Activated effector memory CD4-positive, alpha-beta T cell treated with Interleukin-2 at 50 U/mL for 16 hours (primary cell): Measurements from ENCODE around the gene GDAP2.
"Not testable (repeated sequence)": the region's sequence is repeated elsewhere in the genome, so short reads cannot be mapped to it uniquely, and the experiment has no call there.

Experiments
- DNase-seq: peaks from one replicate; pipeline ENCODE4 v3.0.0-alpha.2; 2020

Gene GDAP2

DNA sequence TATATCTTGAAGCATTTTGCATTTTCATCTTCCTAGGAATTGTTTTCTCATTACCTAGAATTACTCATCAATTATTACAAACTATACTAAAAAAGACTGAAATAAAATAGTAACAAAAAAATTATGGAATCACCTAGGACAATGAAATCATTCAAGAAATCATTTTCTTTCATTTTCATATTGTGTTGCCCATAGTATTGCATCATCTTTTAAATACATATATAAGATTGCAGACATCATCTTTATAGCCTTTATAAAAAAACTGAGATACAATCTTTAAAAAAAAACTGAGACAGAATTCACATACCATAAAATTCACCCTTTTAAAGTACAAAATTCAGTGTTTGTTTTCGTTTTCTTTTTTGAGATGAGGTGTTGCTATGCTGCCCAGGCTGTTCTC is 29.6 kb downstream of the GDAP2 start:
- no peak for DNase-seq

DNA sequence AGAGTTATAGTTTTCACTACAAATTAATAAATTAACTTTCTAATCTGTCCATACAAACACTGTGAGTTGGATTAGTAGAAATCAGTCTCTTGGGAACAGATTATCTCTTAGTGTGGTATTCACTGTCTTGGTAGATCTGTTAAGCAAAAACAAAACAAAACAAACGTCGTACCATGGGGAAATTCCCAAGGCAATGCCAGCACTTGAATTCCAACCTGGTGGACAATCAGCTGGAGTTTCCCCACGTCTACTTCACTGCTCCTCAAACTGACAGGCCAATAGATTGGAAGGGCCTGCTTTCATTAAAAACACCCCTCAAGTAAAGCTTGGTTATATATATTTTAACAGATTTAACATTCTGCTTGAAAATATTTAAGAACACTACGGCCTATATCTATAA is 31.9 kb downstream of the GDAP2 start:
- no peak for DNase-seq

DNA sequence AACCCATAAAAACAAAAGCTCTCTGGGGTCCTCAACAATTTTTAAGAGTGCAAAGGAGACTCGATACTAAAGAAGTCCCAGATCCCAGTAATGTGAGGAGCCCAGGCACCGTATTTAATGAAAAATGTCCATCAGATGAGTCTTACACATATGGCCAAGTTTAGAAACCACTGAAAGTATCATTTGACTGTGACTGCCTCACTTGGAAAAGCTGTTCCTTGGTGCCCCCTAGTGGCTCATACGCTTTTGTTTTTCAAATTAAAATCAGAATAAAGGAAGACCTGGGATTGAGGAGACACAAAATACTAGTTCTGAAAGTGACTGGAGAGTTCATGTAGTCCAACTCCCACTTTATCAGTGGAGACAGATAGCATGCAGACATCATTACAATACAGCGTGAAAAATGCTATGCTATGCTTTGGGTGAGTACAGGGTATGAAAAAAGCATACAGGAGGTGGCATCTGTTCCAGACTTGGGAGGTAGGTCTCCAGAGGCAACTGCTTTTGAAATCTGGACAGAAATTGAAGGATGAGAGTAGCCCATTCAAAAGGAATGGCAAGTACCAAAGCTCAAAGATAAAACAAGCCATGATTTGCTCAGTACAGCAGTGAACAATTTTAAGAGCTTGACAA is 33.8 kb downstream of the GDAP2 start:
- peak; percentile 5 for DNase-seq

DNA sequence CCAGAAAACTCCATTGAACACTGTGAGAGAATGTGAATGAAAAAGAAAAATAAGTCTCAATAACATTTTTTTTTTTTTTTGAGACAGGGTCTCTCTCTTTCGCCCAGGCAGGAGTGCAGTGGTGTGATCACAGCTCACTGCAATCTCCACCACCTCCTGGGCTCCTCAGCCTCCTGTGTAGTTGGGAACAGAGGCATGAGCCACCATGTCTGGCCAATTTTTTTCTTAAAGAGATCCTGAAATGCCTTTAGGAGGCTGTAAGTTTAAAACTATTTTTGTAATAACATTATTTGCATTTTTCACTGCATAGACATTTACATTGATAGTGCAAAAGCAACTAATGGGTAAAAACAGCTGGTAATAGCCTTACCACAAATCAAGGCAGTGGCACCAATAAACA is 35.3 kb downstream of the GDAP2 start:
- DNase-seq, result no peak

DNA sequence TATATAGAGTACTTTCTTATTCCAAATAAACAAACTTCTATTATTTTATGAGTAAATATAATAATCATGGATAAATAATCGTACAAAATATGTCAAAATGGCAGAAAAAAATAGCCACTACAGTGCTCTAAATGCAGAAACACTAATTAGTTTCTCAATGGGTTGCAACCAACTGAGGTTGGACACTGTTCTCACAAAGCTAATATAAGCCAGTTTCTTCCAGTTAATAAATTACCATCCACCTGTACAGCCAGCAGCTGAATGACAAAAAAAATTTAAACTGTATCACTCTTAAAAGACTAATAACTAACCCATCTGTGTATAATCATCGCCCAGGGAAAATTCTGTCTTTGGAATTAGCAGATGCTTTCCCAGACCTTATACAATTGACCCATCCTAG is 36.9 kb downstream of the GDAP2 start:
- no peak for DNase-seq

DNA sequence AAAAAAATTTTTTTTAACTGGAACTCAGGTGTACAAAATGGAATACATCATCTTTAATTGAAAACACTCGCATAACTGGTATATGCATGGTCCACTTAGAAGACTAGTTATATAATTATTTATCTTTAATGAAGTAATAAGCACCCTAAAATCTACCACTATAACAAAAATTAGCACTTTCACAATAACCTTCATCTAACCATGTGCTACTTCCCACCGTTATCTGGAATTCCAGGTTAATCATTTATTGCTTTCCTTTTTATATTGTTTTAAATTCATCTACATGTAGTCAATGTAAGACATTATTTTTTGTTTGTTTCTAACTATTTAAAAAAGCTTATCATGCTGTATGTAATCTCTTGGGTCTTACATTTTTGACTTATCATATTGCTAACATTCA is 39.0 kb downstream of the GDAP2 start:
- no peak for DNase-seq

DNA sequence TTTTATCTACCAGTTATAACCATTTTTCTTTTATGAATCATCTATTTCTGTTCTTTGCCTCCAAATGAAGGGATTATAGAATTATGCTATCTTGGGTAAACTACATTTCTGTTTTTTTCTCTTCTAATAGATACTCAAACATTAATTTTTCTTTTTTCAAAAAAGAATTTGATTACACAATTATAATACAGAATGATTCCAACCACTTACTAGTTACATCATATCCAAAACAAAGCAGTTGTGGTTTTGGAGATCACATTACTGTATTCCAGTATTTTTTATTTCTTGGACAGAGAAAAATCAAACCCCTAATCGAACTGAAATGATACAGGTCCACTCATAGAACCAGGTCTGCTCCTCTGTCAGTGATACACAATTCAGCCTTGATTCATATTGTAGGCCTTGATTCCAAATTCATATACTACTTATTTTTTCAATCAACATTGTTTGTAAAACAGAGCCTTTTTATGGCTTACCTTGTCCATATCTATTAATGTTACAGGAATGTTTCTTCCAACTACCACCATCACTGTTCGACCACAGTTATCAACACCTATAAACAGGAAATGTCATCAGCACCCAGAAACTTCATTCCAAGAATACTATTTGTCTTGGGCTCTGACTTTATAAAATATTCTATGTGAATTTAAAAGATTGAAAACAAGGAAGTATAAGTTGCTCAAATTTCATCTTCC is 43.2 kb downstream of the GDAP2 start:
- no peak for DNase-seq

- DNase-seq, result no peak
Observed at GRCh38 chr1:117883616-117884015, 45.8 kb downstream of the GDAP2 start.

DNA sequence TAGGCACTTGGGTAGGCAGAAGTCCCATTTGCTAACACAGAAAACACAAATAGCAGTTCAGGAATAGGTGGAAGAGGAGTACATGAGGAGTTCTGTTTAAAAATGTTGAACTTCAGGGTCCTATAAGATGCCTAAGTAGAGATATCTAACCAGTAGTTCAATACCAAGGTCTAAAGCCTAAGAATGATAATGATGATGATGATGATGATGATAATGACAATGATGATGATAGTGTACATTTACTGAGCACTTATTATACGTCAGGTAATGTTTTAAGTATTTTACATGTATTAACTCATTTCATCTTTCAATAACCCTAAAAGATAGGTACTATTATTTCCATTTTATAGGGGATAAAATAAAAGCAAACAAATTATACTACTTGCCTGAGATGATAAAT is 50.1 kb downstream of the GDAP2 start:
- no peak for DNase-seq

DNA sequence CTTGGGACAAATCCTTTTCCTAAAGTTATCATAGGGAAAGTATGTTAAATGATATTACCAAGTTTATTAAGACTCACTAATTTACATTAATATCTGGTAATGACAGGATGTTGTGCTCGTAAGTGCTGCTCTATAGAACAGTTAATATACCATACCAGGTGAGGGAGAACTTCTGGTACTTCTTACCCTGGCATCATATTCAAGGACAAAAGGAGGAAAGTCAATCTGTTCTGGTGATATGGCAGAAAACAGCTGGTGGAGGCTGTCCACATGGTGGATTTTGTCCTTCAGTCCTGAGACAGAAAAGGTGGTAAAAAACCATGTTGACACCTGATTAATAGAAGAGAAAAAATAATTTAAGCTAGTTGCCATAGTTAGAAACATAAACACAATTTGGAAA is 51.6 kb downstream of the GDAP2 start:
- no peak for DNase-seq

DNA sequence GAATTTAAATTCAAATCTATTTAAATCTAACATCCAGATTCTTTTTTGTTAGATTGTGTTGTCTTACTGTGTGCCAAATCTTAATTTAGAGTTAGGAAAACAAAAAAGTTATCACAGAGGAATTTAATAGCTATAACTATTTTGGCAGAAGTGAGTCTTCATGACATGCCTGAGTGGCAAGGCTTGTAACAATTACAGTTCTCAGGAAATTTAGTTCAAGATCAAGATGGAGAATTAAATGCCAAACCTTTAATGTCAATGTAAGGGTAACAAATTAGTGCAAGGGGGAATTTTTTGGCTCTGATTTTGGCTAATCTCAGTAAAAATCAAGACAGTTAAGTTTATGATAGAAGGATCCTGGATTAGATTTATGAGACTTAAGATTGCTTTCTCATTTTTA is 58.4 kb downstream of the GDAP2 start:
- no peak for DNase-seq

DNA sequence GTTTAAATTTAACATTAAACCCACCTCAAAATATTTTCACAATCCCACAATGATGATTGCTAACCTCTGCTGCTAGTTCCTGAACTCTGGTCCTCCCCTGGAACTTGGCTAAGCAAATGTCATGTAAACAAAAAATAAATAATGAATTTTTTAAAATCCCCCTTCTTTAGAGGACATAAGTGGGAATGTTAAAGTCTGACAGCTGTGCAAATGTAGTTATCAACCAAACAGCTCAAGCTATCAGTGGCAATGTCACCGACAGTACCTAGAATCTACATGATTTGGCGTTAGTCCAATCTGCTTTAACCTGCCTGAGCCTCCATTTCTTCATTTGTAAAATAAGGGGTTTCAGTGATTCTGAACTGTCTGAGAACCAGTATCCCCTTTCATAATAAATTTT is 67.7 kb downstream of the GDAP2 start:
- DNase-seq, result no peak

DNA sequence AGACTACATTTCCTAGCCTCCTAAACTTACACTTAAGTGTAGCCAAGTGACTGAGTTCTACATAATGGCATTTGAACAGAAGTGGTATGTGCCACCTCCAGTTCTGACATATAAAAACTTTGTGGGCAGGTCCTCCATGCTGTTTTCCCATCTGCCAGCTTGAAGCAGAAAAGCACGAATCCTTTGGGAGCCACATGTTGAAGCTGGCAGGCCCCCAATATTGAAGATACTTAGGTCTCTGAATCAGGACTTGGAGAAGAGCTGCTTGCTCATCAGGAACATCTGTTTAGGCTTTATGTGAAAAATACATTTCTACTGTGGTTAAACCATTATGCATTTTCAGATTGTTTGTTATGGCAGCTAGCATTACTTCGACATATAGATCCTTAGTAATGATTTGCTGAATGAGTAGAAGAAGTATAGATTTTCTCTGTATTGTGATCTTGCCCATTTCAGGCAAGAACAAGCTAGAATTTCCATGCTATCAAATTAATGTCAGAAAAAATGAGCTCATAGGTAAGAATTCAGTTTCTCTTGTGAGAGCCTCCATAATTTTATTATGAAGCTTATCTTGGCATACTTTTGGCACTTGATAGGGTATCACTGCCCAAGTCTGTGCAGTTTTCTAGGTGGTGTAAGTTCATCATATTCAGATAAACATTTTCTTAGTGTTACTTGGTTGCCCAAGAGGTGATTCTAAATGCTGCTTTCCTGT is 68.4 kb downstream of the GDAP2 start:
- DNase-seq, result no peak

GRCh38 chr1:117859901-117860300 is 69.5 kb downstream of the GDAP2 start:
- no peak for DNase-seq

GRCh38 chr1:117857418-117857817 is 72.0 kb downstream of the GDAP2 start:
- no peak for DNase-seq

- DNase-seq, result no peak
Observed at GRCh38 chr1:117852853-117853553, 76.4 kb downstream of the GDAP2 start.

GRCh38 chr1:117851687-117852086 is 77.7 kb downstream of the GDAP2 start:
- DNase-seq, result no peak

GRCh38 chr1:117846674-117847425 is 82.6 kb downstream of the GDAP2 start:
- no peak for DNase-seq

DNA sequence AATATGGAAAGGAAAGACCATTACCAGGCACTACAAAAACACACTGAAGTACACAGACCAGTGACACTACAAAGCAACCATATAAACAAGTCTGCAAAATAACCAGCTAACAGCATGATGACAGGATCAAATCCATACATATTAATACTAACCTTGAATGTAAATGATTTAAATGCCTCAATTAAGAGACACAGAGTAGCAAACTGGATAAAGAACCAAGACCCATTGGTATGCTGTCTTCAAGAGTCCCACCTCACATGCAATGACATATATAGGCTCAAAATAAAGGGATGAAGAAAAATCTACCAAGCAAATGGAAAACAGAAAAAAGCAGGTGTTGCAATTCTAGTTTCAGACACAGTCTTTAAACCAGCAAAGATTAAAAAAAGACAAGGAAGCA is 84.9 kb downstream of the GDAP2 start:
- DNase-seq, result not testable (repeated sequence)

- no peak for DNase-seq
Observed at GRCh38 chr1:117843791-117844190, 85.6 kb downstream of the GDAP2 start.

GRCh38 chr1:117842408-117843170 is 86.8 kb downstream of the GDAP2 start:
- DNase-seq, result no peak

GRCh38 chr1:117841117-117841650 is 88.2 kb downstream of the GDAP2 start:
- DNase-seq, result no peak
